K562 (cell line): ENCODE results near the gene RHOC. TPM values are rescaled to one million over a fixed set of nuclear protein-coding genes. Genes with fewer than 3 reads are reported as not detected.

Source experiments
- BHLHE40 ChIP-seq: IDR thresholded peaks from 2 replicates; pipeline ENCODE4 v1.6.1; 2011; ENCODE audit warnings: low read length, improper control_type of control experiment
- BRCA1 ChIP-seq, 2 experiments: fragments of 450-650 bp in 1 of 2; sonication (generic) in 1 of 2; formaldehyde crosslinking in 1 of 2; IDR thresholded peaks; 2 replicates each; pipeline versions ENCODE4 v1.5.0 to v1.6.1; 2017 to 2020; ENCODE audit warnings: mild to moderate bottlenecking in 1 of 2, missing genetic modification reagents in 1 of 2
- CBX2 ChIP-seq: fragments of 200-600 bp; sonication (generic); IDR thresholded peaks from one replicate; pipeline ENCODE4 v1.6.1; 2012; ENCODE audit warnings: mild to moderate bottlenecking, low read length, inconsistent platforms; ENCODE audit not compliant: insufficient read depth, poor library complexity, severe bottlenecking
- GABPB2 ChIP-seq: fragments of 250-450 bp; sonication (Bioruptor Pico); conservative IDR thresholded peaks from 2 replicates; pipeline ENCODE4 v1.5.1; 2021; ENCODE audit warnings: mild to moderate bottlenecking
- HNRNPUL1 ChIP-seq: fragments of 200-400 bp; formaldehyde crosslinking; IDR thresholded peaks from 2 replicates; pipeline ENCODE4 v1.6.1; 2017; ENCODE audit warnings: low read length
- ILF3 ChIP-seq: fragments of 450-650 bp; IDR thresholded peaks from 2 replicates; pipeline ENCODE4 v1.6.1; 2018; ENCODE audit warnings: antibody characterized with exemption, mild to moderate bottlenecking, moderate library complexity, borderline replicate concordance
- PTBP1 ChIP-seq: fragments of 200-400 bp; formaldehyde crosslinking; IDR thresholded peaks from 2 replicates; pipeline ENCODE4 v1.6.1; 2017; ENCODE audit warnings: low read depth, low read length
- RFX7 ChIP-seq: fragments of 250-450 bp; sonication (Bioruptor Pico); IDR thresholded peaks from 2 replicates; pipeline ENCODE4 v1.5.1; 2021; ENCODE audit warnings: mild to moderate bottlenecking
- SIRT6 ChIP-seq: IDR thresholded peaks from one replicate; pipeline ENCODE4 v1.6.1; 2012; ENCODE audit warnings: low read depth, mild to moderate bottlenecking, control low read depth, inconsistent platforms, low read length, moderate library complexity
- SP1 ChIP-seq: sonication (generic); formaldehyde crosslinking; IDR thresholded peaks from 2 replicates; pipeline ENCODE4 v1.8.1; 2022; ENCODE audit warnings: mild to moderate bottlenecking, missing genetic modification reagents
- XRCC5 ChIP-seq: fragments of 200-400 bp; formaldehyde crosslinking; IDR thresholded peaks from 2 replicates; pipeline ENCODE4 v1.6.1; 2017; ENCODE audit warnings: low read depth, mild to moderate bottlenecking, low read length
- ZNF3 ChIP-seq: fragments of 250-450 bp; sonication (Bioruptor Pico); IDR thresholded peaks from 2 replicates; pipeline ENCODE4 v1.5.0; 2021; ENCODE audit warnings: mild to moderate bottlenecking, moderate library complexity
- ZNF785 ChIP-seq: fragments of 250-450 bp; sonication (Bioruptor Pico); IDR thresholded peaks from 2 replicates; pipeline ENCODE4 v1.4.0; 2020; ENCODE audit warnings: mild to moderate bottlenecking
- ZNF79 ChIP-seq: fragments of 250-450 bp; sonication (Bioruptor Pico); IDR thresholded peaks from 2 replicates; pipeline ENCODE4 v1.4.0; 2020; ENCODE audit warnings: low read depth, mild to moderate bottlenecking, moderate library complexity
- ZSCAN32 ChIP-seq: fragments of 450-650 bp; formaldehyde crosslinking; IDR thresholded peaks from 2 replicates; pipeline ENCODE4 v1.4.0; 2020; ENCODE audit warnings: mild to moderate bottlenecking, moderate library complexity
- polyA plus RNA-seq, 8 experiments: library from polyadenylated mRNA; depleted of rRNA in 4 of 8; stranded (reverse) in 5 of 8; unstranded in 3 of 8; fragments of >200 nt; fragmentation: Nextera tagmentation in 2 of 8; fragmentation: Illumina TruSeq in 1 of 8; extraction: Ambion mirVana in 2 of 8; extraction: Trizol in 1 of 8; gene quantifications; 2 replicates each; pipeline versions ENCODE4 v1.2.1 to v1.2.3, GENCODE V29; 2011 to 2014; ENCODE audit warnings: inconsistent platforms in 1 of 8, missing spikeins in 1 of 8
- total RNA-seq, 7 experiments: library from RNA; depleted of rRNA in 6 of 7; stranded (reverse); fragments of >200 nt in 6 of 7; fragmentation: Illumina TruSeq in 2 of 7; extraction: Trizol in 2 of 7; gene quantifications; 2 replicates each; pipeline versions ENCODE4 v1.2.1 to v1.2.3, GENCODE V29; 2011 to 2021; ENCODE audit warnings: low replicate concordance in 1 of 7
- TF ChIP-seq, protein P1 (sequence below): fragments of 250-450 bp; sonication (Bioruptor Pico); IDR thresholded peaks from 2 replicates; pipeline ENCODE4 v1.8.0; 2022; ENCODE audit warnings: inconsistent platforms, mild to moderate bottlenecking, moderate library complexity, borderline replicate concordance
- TF ChIP-seq, protein P2 (sequence below): fragments of 250-450 bp; sonication (Bioruptor Pico); IDR thresholded peaks from 2 replicates; pipeline ENCODE4 v1.4.0; 2020; ENCODE audit warnings: borderline replicate concordance
- TF ChIP-seq, protein P3 (sequence below): sonication (generic); formaldehyde crosslinking; IDR thresholded peaks from 2 replicates; pipeline ENCODE4 v1.8.0; 2022; ENCODE audit warnings: missing genetic modification reagents, mild to moderate bottlenecking, borderline replicate concordance
- TF ChIP-seq, protein P4 (sequence below): fragments of 250-450 bp; sonication (Bioruptor Pico); IDR thresholded peaks from 2 replicates; pipeline ENCODE4 v1.8.0; 2021; ENCODE audit warnings: mild to moderate bottlenecking, moderate library complexity
- TF ChIP-seq, protein P5 (sequence below), 2 experiments: fragments of 200-800 bp in 1 of 2; sonication (Bioruptor generic) in 1 of 2; sonication (generic) in 1 of 2; formaldehyde crosslinking in 1 of 2; IDR thresholded peaks in 1 of 2; conservative IDR thresholded peaks in 1 of 2; 2 replicates each; pipeline versions ENCODE4 v1.5.0 to v1.6.1; 2016 to 2020; ENCODE audit warnings: missing compliant biosample characterization in 1 of 2, missing genetic modification characterization in 1 of 2, missing genetic modification reagents in 1 of 2

Gene RHOC
- total and polyA plus RNA-seq, 9 of the 15 experiments (the other 6 are each of a cell fraction or from before 2014, with no cell fraction given): 35.2 to 364 (median 204) TPM

DNA sequence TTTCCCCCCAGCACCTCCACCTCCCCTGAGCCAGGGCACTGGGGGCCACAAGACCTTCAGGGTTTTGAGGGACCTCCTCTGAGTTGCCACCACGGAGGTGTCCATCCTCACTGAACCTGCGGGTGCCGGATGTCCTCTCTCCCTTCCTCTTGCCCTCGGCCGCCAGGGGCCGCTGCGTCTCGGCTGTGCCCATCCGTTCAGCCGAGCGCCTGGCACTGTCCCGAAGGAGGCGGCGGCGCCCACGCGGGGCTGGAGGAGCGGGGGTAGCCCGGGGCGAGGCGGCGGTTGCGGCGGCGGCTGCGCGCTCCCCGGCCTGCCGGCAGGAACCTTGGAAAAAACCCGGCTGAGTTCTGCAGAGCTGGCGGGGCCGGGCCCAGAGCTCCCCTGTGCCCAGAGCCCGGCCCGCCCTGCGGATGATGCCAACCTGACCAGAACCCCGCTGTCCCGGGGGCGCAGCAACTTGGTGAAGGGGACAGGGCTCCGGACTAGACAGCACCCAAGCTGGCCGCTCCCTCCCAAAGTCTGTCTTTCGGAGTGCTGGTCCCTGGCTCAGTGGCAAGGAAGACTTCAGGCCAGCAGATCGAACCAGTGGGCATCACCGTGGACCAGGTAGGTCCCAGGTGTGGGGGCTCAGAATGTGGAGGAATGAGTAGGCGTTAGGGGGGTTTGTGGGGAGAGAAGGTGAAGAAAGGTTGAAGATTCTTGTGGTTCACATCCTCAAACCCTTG, 11.9 kb upstream of the RHOC start (continued):
- no peak for TF ChIP-seq SIRT6
- no peak for TF ChIP-seq BHLHE40
- TF ChIP-seq XRCC5: 0 out of 2 replicates have a peak, but pooled peaks have one; percentile 36
- TF ChIP-seq, protein P1, sequence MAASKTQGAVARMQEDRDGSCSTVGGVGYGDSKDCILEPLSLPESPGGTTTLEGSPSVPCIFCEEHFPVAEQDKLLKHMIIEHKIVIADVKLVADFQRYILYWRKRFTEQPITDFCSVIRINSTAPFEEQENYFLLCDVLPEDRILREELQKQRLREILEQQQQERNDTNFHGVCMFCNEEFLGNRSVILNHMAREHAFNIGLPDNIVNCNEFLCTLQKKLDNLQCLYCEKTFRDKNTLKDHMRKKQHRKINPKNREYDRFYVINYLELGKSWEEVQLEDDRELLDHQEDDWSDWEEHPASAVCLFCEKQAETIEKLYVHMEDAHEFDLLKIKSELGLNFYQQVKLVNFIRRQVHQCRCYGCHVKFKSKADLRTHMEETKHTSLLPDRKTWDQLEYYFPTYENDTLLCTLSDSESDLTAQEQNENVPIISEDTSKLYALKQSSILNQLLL (CRISPR knock-in tag): no peak
- no peak for TF ChIP-seq ZNF785 (CRISPR knock-in tag)
- no peak for TF ChIP-seq ILF3
- no peak for TF ChIP-seq PTBP1
- TF ChIP-seq SP1: no peak
- no peak for TF ChIP-seq GABPB2 (CRISPR knock-in tag)
- TF ChIP-seq, protein P2, sequence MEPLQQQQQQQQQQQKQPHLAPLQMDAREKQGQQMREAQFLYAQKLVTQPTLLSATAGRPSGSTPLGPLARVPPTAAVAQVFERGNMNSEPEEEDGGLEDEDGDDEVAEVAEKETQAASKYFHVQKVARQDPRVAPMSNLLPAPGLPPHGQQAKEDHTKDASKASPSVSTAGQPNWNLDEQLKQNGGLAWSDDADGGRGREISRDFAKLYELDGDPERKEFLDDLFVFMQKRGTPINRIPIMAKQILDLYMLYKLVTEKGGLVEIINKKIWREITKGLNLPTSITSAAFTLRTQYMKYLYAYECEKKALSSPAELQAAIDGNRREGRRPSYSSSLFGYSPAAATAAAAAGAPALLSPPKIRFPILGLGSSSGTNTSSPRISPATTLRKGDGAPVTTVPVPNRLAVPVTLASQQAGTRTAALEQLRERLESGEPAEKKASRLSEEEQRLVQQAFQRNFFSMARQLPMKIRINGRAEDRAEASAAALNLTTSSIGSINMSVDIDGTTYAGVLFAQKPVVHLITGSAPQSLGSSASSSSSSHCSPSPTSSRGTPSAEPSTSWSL: 0 out of 2 replicates have a peak, but pooled peaks have one; percentile 32
- TF ChIP-seq RFX7 (CRISPR knock-in tag): no peak
- no peak for TF ChIP-seq BRCA1 (IDR thresholded peaks at IDR 0.05)
- TF ChIP-seq BRCA1 (CRISPR knock-in tag; IDR thresholded peaks at IDR 0.05): no peak
- no peak for TF ChIP-seq CBX2
- TF ChIP-seq ZNF79 (CRISPR knock-in tag): no peak
- TF ChIP-seq, protein P3, sequence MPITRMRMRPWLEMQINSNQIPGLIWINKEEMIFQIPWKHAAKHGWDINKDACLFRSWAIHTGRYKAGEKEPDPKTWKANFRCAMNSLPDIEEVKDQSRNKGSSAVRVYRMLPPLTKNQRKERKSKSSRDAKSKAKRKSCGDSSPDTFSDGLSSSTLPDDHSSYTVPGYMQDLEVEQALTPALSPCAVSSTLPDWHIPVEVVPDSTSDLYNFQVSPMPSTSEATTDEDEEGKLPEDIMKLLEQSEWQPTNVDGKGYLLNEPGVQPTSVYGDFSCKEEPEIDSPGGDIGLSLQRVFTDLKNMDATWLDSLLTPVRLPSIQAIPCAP: no peak
- TF ChIP-seq, protein P4, sequence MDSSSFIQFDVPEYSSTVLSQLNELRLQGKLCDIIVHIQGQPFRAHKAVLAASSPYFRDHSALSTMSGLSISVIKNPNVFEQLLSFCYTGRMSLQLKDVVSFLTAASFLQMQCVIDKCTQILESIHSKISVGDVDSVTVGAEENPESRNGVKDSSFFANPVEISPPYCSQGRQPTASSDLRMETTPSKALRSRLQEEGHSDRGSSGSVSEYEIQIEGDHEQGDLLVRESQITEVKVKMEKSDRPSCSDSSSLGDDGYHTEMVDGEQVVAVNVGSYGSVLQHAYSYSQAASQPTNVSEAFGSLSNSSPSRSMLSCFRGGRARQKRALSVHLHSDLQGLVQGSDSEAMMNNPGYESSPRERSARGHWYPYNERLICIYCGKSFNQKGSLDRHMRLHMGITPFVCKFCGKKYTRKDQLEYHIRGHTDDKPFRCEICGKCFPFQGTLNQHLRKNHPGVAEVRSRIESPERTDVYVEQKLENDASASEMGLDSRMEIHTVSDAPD (CRISPR knock-in tag): no peak
- TF ChIP-seq, protein P5, sequence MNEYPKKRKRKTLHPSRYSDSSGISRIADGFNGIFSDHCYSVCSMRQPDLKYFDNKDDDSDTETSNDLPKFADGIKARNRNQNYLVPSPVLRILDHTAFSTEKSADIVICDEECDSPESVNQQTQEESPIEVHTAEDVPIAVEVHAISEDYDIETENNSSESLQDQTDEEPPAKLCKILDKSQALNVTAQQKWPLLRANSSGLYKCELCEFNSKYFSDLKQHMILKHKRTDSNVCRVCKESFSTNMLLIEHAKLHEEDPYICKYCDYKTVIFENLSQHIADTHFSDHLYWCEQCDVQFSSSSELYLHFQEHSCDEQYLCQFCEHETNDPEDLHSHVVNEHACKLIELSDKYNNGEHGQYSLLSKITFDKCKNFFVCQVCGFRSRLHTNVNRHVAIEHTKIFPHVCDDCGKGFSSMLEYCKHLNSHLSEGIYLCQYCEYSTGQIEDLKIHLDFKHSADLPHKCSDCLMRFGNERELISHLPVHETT (CRISPR knock-in tag; conservative IDR thresholded peaks at IDR 0.05 in 1 of 2, IDR thresholded peaks at IDR 0.05 in 1 of 2): no peak
- no peak for TF ChIP-seq HNRNPUL1
- no peak for TF ChIP-seq ZSCAN32 (CRISPR knock-in tag)
- no peak for TF ChIP-seq ZNF3 (CRISPR knock-in tag)
